HG02938 (cell line): ENCODE data around the gene LGALS9C.
A peak's percentile ranks its signal among the peaks of the same experiment; 100 is the strongest.
"Not testable (repeated sequence)": the region's sequence is repeated elsewhere in the genome, so short reads cannot be mapped to it uniquely, and the experiment has no call there.

Experiments used
- ATAC-seq: cut with Tn5 transposase; IDR thresholded peaks from one replicate; pipeline ENCODE4 v1.9.1; 2021; ENCODE audit warnings: mild to moderate bottlenecking, moderate library complexity; ENCODE audit not compliant: unreplicated experiment

The LGALS9C gene

DNA sequence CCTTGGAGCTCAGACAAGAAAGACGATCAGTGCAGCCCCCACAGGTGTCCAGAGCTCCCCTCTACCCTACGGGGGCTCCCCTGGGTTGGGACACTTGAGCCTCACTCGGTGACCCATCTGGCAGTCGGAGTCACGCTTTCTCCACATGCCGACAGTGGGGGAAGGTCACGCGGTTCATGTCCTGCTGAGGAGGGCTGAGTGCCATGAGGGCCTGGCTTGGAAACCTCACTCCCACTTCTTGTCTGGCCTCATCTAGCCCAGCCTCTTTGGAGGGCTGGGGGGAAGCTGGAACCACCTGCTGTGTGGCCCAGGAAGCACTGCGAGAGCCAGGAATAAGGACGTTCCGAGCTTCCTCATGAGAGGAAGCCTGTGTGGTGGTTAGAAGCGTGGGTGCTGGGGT, 1.8 kb downstream of the LGALS9C start:
- ATAC-seq, result not testable (repeated sequence)

GRCh38 chr17:18478977-18479595, 2.5 kb downstream of the LGALS9C start:
- not testable (repeated sequence) for ATAC-seq

GRCh38 chr17:18481775-18482174, 5.2 kb downstream of the LGALS9C start:
- ATAC-seq, result not testable (repeated sequence)

DNA sequence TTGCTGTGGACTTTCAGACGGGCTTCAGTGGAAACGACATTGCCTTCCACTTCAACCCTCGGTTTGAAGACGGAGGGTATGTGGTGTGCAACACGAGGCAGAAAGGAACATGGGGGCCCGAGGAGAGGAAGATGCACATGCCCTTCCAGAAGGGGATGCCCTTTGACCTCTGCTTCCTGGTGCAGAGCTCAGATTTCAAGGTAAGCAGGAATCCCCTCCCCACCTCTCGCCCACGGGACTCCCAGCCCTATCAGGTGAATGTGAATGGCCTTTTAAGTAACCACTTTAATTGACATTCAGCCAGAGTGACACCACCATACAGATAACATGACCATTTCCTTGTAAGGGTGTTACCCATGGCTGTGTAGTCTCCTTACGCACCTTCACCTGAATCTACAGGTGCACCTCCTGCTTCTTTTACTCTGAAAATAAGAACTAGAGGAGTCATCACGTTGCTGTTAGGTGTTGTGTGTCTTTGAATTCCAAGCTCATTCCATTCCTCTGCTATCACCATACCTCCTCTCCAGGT, 9.4 kb downstream of the LGALS9C start:
- not testable (repeated sequence) for ATAC-seq

- not testable (repeated sequence) for ATAC-seq
These were observed 11.0 kb downstream of the LGALS9C start for GRCh38 chr17:18487633-18488032.

DNA sequence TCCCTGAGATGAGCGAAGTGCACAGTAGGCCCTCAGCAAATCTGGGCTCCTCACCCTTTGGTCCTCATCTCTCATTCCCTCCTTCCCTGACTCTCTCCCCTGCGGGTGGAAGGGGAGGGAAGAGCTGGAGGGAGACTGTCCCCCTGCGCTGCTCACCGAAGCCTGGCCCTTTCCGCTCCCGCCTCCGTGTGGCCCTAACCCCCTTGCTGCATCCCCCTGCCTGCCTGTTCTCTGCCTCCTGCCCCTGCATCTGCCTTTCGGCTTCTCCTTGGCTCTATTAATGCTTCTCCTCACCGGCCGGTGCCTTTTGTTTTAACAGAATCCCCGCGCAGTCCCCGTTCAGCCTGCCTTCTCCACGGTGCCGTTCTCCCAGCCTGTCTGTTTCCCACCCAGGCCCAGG, 12.0 kb downstream of the LGALS9C start:
- ATAC-seq, result not testable (repeated sequence)

- ATAC-seq, result not testable (repeated sequence)
These were observed 13.4 kb downstream of the LGALS9C start for GRCh38 chr17:18490016-18490415.

DNA sequence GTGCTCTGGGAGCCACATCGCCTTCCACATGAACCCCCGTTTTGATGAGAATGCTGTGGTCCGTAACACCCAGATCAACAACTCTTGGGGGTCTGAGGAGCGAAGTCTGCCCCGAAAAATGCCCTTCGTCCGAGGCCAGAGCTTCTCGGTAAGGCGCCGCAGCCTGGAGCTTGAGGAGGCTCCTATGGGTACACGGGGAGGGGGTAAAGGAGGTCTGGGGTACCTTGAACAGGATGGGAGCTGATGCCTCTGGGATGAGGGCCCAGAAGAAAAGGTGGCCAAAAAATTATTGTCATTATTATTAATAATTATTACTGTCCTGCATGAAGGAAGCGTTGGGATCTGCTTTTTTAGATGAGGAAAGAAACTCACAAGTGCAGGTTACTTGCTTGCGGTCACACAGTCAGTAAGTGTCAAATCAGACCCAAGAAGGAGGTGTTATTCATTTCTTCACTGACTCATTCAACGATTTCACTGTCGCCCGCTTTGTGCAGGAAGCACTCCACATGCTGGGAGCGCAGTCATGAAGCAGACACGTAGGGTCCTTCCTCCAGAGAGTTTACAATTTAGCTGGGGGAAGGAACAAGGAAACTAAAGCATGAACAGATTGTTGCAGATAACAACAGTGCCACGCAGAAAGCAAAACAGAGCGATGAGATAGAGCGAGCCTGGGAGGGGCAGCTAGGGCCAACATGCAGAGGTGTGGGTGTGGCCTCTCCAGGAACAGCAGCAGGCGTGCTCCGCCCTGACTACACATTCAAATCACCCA, 16.3 kb downstream of the LGALS9C start:
- ATAC-seq, result peak; percentile 59

- ATAC-seq, result not testable (repeated sequence)
These were observed 17.7 kb downstream of the LGALS9C start for GRCh38 chr17:18494250-18494768.

DNA sequence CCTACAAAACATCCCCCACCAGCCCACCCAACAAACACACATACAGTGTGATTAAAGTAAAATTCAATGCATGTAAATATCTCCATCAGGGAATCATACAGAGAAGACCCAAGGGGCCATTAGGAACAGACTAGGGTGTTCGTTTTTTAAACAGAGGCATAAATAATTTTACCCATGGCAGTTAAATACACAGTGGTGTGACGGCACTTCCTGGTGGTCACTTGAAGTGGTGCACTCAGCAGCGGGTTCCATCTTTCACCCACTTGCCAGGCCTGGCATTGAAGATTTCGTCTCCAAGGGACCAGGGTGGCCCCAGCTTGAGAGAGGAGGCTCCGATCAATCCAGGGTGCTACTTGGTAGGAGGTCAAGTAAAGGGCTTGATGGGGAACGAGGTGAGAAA, 20.5 kb downstream of the LGALS9C start:
- ATAC-seq, result not testable (repeated sequence)

DNA sequence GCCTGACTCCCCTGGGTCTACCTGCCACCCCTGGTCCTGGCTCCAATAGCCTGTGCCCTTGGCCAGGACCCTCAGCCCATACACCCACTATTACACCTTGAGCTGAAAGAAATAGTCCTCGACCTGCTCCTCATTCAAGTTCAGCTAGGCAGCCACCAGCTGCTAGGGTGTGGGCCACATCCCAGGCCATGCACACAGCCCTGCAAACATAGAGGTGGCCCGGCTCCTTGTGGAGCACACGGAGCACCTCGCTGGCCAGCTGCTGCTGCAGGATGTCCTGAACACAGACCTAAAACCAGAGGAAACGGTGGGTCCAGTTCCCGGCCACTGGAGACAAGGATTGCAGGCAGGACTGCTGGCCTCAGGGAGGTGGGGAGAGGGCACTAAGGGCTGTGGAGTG, 22.5 kb downstream of the LGALS9C start:
- not testable (repeated sequence) for ATAC-seq

GRCh38 chr17:18499756-18500155, 23.2 kb downstream of the LGALS9C start:
- not testable (repeated sequence) for ATAC-seq

- not testable (repeated sequence) for ATAC-seq
These were observed 23.7 kb downstream of the LGALS9C start for GRCh38 chr17:18500281-18500680.

GRCh38 chr17:18500816-18501215, 24.2 kb downstream of the LGALS9C start:
- ATAC-seq, result not testable (repeated sequence)

DNA sequence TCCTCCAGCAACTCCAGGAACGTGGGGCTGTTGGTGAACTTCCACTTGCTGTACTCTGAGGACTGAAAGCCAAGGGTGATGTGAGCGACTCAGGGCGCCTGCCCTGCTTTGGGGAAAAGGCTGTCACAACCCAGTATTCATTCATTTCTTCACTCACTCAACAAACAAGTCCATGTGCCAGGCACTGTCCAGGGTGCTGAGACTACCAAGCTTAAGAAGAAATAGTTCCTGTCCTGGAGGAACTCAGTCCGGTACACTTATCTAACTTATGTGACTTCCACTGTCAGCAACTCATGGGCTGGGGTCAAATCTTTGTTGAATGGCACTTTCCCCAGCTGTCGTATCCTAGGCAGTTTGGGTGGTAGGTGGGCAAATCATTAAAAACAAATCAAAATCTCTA, 26.6 kb downstream of the LGALS9C start:
- not testable (repeated sequence) for ATAC-seq

DNA sequence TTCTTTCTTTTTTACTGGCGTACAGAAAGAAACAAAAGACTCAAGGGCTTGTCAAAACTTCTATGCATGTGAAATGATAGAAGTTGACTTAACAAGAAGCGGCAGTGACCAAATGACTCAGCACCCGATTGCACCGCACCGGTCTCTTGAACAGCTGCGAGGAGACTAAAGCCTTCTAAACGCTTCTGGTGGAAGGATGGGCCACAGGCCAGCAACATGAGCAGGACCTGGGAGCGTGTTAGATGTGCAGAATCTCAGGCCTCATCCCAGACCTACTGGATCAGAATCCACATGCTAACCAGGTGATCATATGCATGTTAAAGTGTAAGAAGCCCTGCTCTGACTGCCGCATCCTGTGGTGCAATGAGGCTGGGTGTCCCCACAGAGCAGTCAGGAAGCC, 31.1 kb downstream of the LGALS9C start:
- not testable (repeated sequence) for ATAC-seq

GRCh38 chr17:18508667-18509066, 32.1 kb downstream of the LGALS9C start:
- ATAC-seq, result not testable (repeated sequence)

DNA sequence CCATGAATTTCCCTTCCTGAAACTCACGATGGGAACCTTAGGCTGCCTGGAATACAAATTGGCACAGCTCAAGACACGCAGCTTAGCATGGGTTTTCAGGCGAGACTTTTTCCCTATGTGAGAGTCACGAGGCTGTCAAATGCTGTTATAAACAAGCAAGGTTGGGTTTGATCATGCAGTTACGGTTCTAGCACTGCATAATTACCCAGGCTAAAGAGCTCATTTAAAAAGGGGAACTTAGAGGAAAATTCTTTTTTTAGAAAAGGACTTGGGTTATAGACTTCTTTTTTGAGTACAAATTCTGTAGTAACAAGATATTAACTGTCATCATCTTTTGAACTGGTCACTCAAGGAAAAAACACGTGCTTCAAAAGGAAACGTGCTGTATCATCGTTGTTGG, 44.5 kb downstream of the LGALS9C start:
- ATAC-seq, result not testable (repeated sequence)

DNA sequence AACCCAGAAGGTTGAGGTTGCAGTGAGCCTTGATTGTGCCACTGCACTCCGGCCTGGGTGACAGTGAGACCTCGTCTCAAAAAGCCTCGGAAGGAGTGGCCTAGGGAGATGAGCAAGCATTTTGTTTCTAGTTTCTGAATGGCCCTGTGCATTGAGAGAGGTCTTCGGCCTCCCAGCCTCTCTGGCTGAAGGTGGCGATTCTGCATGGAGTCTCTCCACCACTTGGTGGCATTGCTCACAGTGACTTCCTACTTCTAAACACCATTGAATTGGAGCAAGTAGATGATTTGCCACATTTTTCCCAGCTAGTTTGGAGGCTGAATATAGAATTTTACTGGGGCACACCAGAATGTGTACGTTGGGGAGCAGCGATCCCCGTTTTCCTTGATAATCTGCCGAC, 48.4 kb downstream of the LGALS9C start:
- ATAC-seq, result not testable (repeated sequence)

- ATAC-seq, result not testable (repeated sequence)
These were observed 49.7 kb downstream of the LGALS9C start for GRCh38 chr17:18526168-18526800.

DNA sequence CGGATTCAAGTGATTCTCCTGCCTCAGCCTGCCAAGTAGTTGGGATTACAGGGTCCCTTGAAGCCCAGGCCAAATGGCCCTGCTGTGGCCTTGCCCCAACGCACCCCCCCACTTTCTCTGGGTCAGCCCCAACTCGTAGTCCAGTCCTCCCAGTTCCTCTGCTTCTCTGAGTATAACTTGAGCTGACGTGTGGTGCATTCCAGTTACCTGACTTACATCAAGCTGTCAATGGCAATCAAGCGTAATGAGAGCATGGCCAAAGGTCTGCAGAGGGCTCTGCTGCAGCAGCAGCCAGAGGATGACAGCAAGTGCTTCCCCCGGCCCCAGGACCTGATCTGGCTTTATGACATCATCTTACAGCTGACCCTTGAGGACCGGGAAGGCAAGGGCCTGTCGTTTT, 50.8 kb downstream of the LGALS9C start:
- ATAC-seq, result not testable (repeated sequence)
